Measurements from ENCODE around the gene SIPA1L3. TPM values are rescaled to one million over a fixed set of nuclear protein-coding genes. Genes with fewer than 3 reads are reported as not detected.

The SIPA1L3 gene
- total RNA-seq, 2 donors from 2014 or later, result 42.8 to 48.2 TPM

GRCh38 chr19:38180071-38180470, 273.1 kb downstream of the SIPA1L3 start:
- Histone ChIP-seq H3K27ac (ENCODE audit: low read depth, low read length) (no peak overlapping the region), H3K4me3 (ENCODE audit: low read length) (no peak overlapping the region), H3K9ac (ENCODE audit: extremely low read depth, low read length, poor library complexity, severe bottlenecking) (no peak overlapping the region), H3K9me3 (ENCODE audit: control insufficient read depth, low read length) (peaks cover 16% of the 10 kb centered on the region), H3K4me1 (ENCODE audit: control insufficient read depth, insufficient read depth, low read length) (no peaks in the 10 kb centered on the region), H3K27me3 (ENCODE audit: control insufficient read depth, insufficient read depth, low read length, poor library complexity, severe bottlenecking) (no peaks in the 10 kb centered on the region), H3K36me3 (ENCODE audit: control insufficient read depth, insufficient read depth, low read length) (peaks cover 2% of the 10 kb centered on the region)
- WGBS, 2 experiments (ENCODE audit: insufficient coverage in 1 of 2, insufficient read length in 1 of 2), result 96 to 100% methylated on average over 2 to 3 of the region's 3 CpGs
- Mint-ChIP-seq H3K4me1 (peaks cover 11% of the 10 kb centered on the region), H3K36me3 (ENCODE audit: low read depth) (peaks cover 29% of the 10 kb centered on the region), H3K4me3 (no peak overlapping the region), H3K27ac (no peak overlapping the region), H3K9me3 (peaks cover 15% of the 10 kb centered on the region), H3K27me3 (ENCODE audit: insufficient read depth) (peaks cover 1% of the 10 kb centered on the region)
- TF ChIP-seq, protein P1, sequence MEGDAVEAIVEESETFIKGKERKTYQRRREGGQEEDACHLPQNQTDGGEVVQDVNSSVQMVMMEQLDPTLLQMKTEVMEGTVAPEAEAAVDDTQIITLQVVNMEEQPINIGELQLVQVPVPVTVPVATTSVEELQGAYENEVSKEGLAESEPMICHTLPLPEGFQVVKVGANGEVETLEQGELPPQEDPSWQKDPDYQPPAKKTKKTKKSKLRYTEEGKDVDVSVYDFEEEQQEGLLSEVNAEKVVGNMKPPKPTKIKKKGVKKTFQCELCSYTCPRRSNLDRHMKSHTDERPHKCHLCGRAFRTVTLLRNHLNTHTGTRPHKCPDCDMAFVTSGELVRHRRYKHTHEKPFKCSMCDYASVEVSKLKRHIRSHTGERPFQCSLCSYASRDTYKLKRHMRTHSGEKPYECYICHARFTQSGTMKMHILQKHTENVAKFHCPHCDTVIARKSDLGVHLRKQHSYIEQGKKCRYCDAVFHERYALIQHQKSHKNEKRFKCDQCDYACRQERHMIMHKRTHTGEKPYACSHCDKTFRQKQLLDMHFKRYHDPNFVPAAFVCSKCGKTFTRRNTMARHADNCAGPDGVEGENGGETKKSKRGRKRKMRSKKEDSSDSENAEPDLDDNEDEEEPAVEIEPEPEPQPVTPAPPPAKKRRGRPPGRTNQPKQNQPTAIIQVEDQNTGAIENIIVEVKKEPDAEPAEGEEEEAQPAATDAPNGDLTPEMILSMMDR (conservative IDR thresholded peaks at IDR 0.05), result no peak
- no peak for DNase-seq

GRCh38 chr19:38182536-38183210, 275.7 kb downstream of the SIPA1L3 start:
- peaks cover 4% of the 10 kb centered on the region for H3K36me3 ChIP-seq (ENCODE audit: control insufficient read depth, insufficient read depth, low read length)
- Mint-ChIP-seq H3K27me3 (ENCODE audit: insufficient read depth) (peaks cover 1% of the 10 kb centered on the region), H3K36me3 (ENCODE audit: low read depth) (peaks cover 36% of the 10 kb centered on the region)

DNA sequence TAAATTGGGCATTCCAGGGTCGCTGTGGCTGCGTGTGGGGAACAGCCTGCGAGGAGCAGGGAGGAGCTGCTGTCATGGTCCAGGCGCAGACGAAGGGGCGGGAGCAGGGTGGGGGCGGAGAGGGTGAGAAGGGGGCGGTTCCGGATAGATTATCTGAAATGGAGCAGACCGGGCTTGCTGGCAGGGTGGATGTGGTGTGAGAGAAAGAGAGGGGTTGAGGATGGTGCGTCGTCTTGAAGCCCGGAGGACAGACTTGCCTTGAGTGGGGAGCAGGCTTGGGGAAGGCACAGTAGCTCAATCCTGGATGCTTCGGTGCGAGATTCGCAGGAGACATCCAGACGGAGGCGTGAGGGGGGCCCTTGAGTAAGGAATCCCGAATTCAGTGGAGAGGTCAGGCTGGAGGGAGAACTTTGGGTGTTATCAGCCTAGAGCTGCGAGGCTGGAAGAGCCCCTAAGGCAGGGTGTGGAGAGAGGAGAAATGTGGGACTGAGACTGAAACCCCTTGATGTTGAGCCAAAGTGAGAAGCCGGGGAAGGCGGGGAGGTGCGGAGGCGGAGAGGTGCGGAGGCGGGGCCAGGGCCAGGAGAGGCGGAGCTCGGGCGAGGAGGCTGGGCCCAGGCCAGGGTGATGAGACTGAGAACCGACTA, 276.4 kb downstream of the SIPA1L3 start:
- Mint-ChIP-seq H3K27ac (peak overlapping the region; percentile 66), H3K9me3 (peaks cover 15% of the 10 kb centered on the region), H3K36me3 (ENCODE audit: low read depth) (peaks cover 36% of the 10 kb centered on the region), H3K4me3 (peak overlapping the region; percentile 48), H3K27me3 (ENCODE audit: insufficient read depth) (peaks cover 1% of the 10 kb centered on the region), H3K4me1 (peaks cover 11% of the 10 kb centered on the region)
- Histone ChIP-seq H3K27me3 (ENCODE audit: control insufficient read depth, insufficient read depth, low read length, poor library complexity, severe bottlenecking) (no peaks in the 10 kb centered on the region), H3K4me3 (ENCODE audit: low read length) (peak overlapping the region; percentile 73), H3K9ac (ENCODE audit: extremely low read depth, low read length, poor library complexity, severe bottlenecking) (no peak overlapping the region), H3K9me3 (ENCODE audit: control insufficient read depth, low read length) (peaks cover 16% of the 10 kb centered on the region), H3K36me3 (ENCODE audit: control insufficient read depth, insufficient read depth, low read length) (peaks cover 4% of the 10 kb centered on the region), H3K4me1 (ENCODE audit: control insufficient read depth, insufficient read depth, low read length) (no peaks in the 10 kb centered on the region), H3K27ac (ENCODE audit: low read depth, low read length) (no peak overlapping the region)
- 8 to 11% methylated on average over 17 to 30 of the region's 30 CpGs for WGBS, 2 experiments (ENCODE audit: insufficient coverage in 1 of 2, insufficient read length in 1 of 2)
- peak; percentile 90 for DNase-seq
- TF ChIP-seq, protein P1 (conservative IDR thresholded peaks at IDR 0.05), result no peak

More at GRCh38 chr19:38182536-38183210, 275.7 kb downstream of the SIPA1L3 start:
- peak overlapping the region; percentile 48 for H3K4me3 Mint-ChIP-seq
- no peak overlapping the region for H3K4me3 ChIP-seq (ENCODE audit: low read length)
- H3K27ac Mint-ChIP-seq, result no peak overlapping the region
- DNase-seq, result no peak
- no peaks in the 10 kb centered on the region for H3K4me1 ChIP-seq (ENCODE audit: control insufficient read depth, insufficient read depth, low read length)
- H3K27me3 ChIP-seq (ENCODE audit: control insufficient read depth, insufficient read depth, low read length, poor library complexity, severe bottlenecking), result no peaks in the 10 kb centered on the region
- no peak overlapping the region for H3K27ac ChIP-seq (ENCODE audit: low read depth, low read length)
- WGBS, 2 experiments (ENCODE audit: insufficient coverage in 1 of 2, insufficient read length in 1 of 2), result 84 to 87% methylated on average over 9 to 21 of the region's 21 CpGs
- peaks cover 15% of the 10 kb centered on the region for H3K9me3 Mint-ChIP-seq
- H3K9me3 ChIP-seq (ENCODE audit: control insufficient read depth, low read length), result peaks cover 16% of the 10 kb centered on the region
- H3K4me1 Mint-ChIP-seq, result peaks cover 11% of the 10 kb centered on the region
- no peak overlapping the region for H3K9ac ChIP-seq (ENCODE audit: extremely low read depth, low read length, poor library complexity, severe bottlenecking)
- TF ChIP-seq, protein P1 (conservative IDR thresholded peaks at IDR 0.05), result no peak
